Trophoblast cell (in vitro differentiated cells and primary cell): ENCODE results near the gene THAP2.

Source experiments
- DNase-seq, 2 donors: peaks; one replicate each; pipeline ENCODE4 v3.0.0-alpha.2; 2016
- H2AFZ ChIP-seq: 2 replicates; pipeline ENCODE4 v1.6.1; 2013; ENCODE audit warnings: low read length, moderate library complexity, mild to moderate bottlenecking; ENCODE audit not compliant: insufficient read depth, poor library complexity
- H2AK5ac ChIP-seq: 2 replicates; pipeline ENCODE4 v1.6.1; 2013; ENCODE audit warnings: mild to moderate bottlenecking, low read length
- H2BK120ac ChIP-seq: 2 replicates; pipeline ENCODE4 v1.6.1; 2013; ENCODE audit warnings: low read length, mild to moderate bottlenecking, moderate library complexity; ENCODE audit not compliant: insufficient read depth, poor library complexity
- H2BK12ac ChIP-seq: 2 replicates; pipeline ENCODE4 v1.6.1; 2013; ENCODE audit warnings: mild to moderate bottlenecking, low read length, moderate library complexity
- H2BK5ac ChIP-seq: 2 replicates; pipeline ENCODE4 v1.6.1; 2013; ENCODE audit warnings: low read length, low read depth, moderate library complexity, mild to moderate bottlenecking; ENCODE audit not compliant: poor library complexity
- H3K14ac ChIP-seq: 2 replicates; pipeline ENCODE4 v1.6.1; 2013; ENCODE audit warnings: mild to moderate bottlenecking, low read length
- H3K18ac ChIP-seq: 2 replicates; pipeline ENCODE4 v1.6.1; 2013; ENCODE audit warnings: mild to moderate bottlenecking, low read length
- H3K23ac ChIP-seq: 2 replicates; pipeline ENCODE4 v1.6.1; 2013; ENCODE audit warnings: low read length
- H3K27ac ChIP-seq: 2 replicates; pipeline ENCODE4 v1.5.1; 2013; ENCODE audit warnings: low read depth, mild to moderate bottlenecking, inconsistent platforms, low read length, moderate library complexity
- H3K27me3 ChIP-seq: 2 replicates; pipeline ENCODE4 v1.6.1; 2013; ENCODE audit warnings: inconsistent platforms, mild to moderate bottlenecking, low read length, moderate library complexity; ENCODE audit not compliant: insufficient read depth
- H3K36me3 ChIP-seq, 2 experiments: 1 replicate in 1 of 2; 2 replicates in 1 of 2; pipeline ENCODE4 v1.6.1; 2013; ENCODE audit warnings: low read length in 2 of 2, mild to moderate bottlenecking in 2 of 2, moderate library complexity in 1 of 2; ENCODE audit not compliant: insufficient read depth in 2 of 2, control insufficient read depth in 1 of 2
- H3K4ac ChIP-seq: 2 replicates; pipeline ENCODE4 v1.6.1; 2013; ENCODE audit warnings: low read depth, mild to moderate bottlenecking, low read length, moderate library complexity
- H3K4me1 ChIP-seq, 2 experiments: 1 replicate in 1 of 2; 2 replicates in 1 of 2; pipeline ENCODE4 v1.6.1; 2013; ENCODE audit warnings: low read length in 2 of 2, mild to moderate bottlenecking in 2 of 2, moderate library complexity in 1 of 2; ENCODE audit not compliant: insufficient read depth in 2 of 2, control insufficient read depth in 1 of 2
- H3K4me2 ChIP-seq: 2 replicates; pipeline ENCODE4 v1.6.1; 2013; ENCODE audit warnings: inconsistent platforms, mild to moderate bottlenecking, low read length, moderate library complexity
- H3K4me3 ChIP-seq: 2 replicates; pipeline ENCODE4 v1.5.1; 2013; ENCODE audit warnings: mild to moderate bottlenecking, low read depth, low read length, inconsistent platforms
- H3K79me1 ChIP-seq: one replicate; pipeline ENCODE4 v1.6.1; 2013; ENCODE audit warnings: low read length
- H3K79me2 ChIP-seq: 2 replicates; pipeline ENCODE4 v1.6.1; 2013; ENCODE audit warnings: low read length, mild to moderate bottlenecking; ENCODE audit not compliant: control insufficient read depth, insufficient read depth, poor library complexity
- H3K9ac ChIP-seq: 2 replicates; pipeline ENCODE4 v1.6.1; 2013; ENCODE audit warnings: mild to moderate bottlenecking, low read length
- H3K9me3 ChIP-seq: 2 replicates; pipeline ENCODE4 v1.6.1; 2013; ENCODE audit warnings: low read depth, mild to moderate bottlenecking, control low read depth, inconsistent platforms, low read length; ENCODE audit not compliant: insufficient read depth
- H4K12ac ChIP-seq: 2 replicates; pipeline ENCODE4 v1.6.1; 2013; ENCODE audit warnings: low read depth, mild to moderate bottlenecking, low read length, moderate library complexity
- H4K8ac ChIP-seq: 2 replicates; pipeline ENCODE4 v1.6.1; 2013; ENCODE audit warnings: low read depth, mild to moderate bottlenecking, low read length, moderate library complexity
- H4K91ac ChIP-seq: one replicate; pipeline ENCODE4 v1.6.1; 2013; ENCODE audit warnings: low read depth, mild to moderate bottlenecking, low read length, moderate library complexity
- WGBS: extraction: QIAGEN DNeasy Blood & Tissue Kit; methylation state at CpG from one replicate; pipeline ENCODE4 v1.1.7; 2013; ENCODE audit warnings: missing lambda C conversion rate; ENCODE audit not compliant: insufficient read length, insufficient coverage; ENCODE audit errors: extremely low coverage; 5-methylcytosine and 5-hydroxymethylcytosine counted together

Gene THAP2

DNA sequence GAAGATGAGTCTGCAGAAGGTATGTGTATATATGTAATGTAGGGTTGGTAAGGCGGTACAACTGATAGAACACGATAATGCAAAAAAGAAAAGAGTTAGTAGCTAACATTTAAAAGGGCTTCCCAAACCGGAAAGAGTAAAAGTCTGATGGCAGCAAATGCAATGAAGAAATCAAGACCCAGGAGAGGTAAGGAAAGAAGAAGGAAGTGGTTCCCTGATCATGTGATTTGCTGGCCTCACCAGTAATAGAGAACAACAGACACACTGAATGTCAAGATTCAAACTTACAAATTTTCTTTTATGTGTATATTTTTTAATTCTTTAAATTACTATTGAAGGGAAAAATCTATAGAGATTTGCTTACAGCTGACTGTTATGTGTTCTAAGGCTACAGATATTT is 18.8 kb upstream of the THAP2 start:
- H3K79me2 ChIP-seq, result no peaks in the 10 kb centered on the region

GRCh38 chr12:71646512-71646911 is 17.6 kb upstream of the THAP2 start:
- H4K91ac ChIP-seq, result no peak overlapping the region
- no peaks in the 10 kb centered on the region for H3K79me1 ChIP-seq
- no peak overlapping the region for H3K4me2 ChIP-seq
- no peaks in the 10 kb centered on the region for H3K27me3 ChIP-seq
- H3K18ac ChIP-seq, result no peak overlapping the region
- H4K8ac ChIP-seq, result no peak overlapping the region
- H2BK5ac ChIP-seq, result no peak overlapping the region
- no peak overlapping the region for H3K14ac ChIP-seq
- DNase-seq, result no peak
- H3K4me1 ChIP-seq, result no peaks in the 10 kb centered on the region
- H3K4ac ChIP-seq, result no peak overlapping the region
- H3K9ac ChIP-seq, result no peak overlapping the region
- H3K79me2 ChIP-seq, result no peaks in the 10 kb centered on the region
- WGBS, result no CpG with 5 or more reads among the region's 3 CpGs
- no peak overlapping the region for H3K27ac ChIP-seq
- no peak overlapping the region for H2AK5ac ChIP-seq
- no peak overlapping the region for H2BK120ac ChIP-seq
- H4K12ac ChIP-seq, result no peak overlapping the region
- no peak overlapping the region for H2BK12ac ChIP-seq
- H3K36me3 ChIP-seq, result peaks cover 11 to 20% of the 10 kb centered on the region in 2 experiments
- no peak overlapping the region for H3K23ac ChIP-seq
- H3K4me3 ChIP-seq, result no peak overlapping the region
- H2AFZ ChIP-seq, result no peak overlapping the region
- H3K9me3 ChIP-seq, result no peaks in the 10 kb centered on the region

More for the DNA sequence above, 18.8 kb upstream of the THAP2 start:
- Histone ChIP-seq H4K91ac (no peak overlapping the region), H2AFZ (no peak overlapping the region), H3K9me3 (no peaks in the 10 kb centered on the region), H3K27ac (no peak overlapping the region), H3K4me3 (no peak overlapping the region), H3K14ac (no peak overlapping the region), H2AK5ac (no peak overlapping the region), H2BK5ac (no peak overlapping the region), H3K27me3 (no peaks in the 10 kb centered on the region), H3K4me2 (no peak overlapping the region), H3K4ac (no peak overlapping the region), H3K4me1 (no peaks in the 10 kb centered on the region), H3K18ac (no peak overlapping the region), H4K8ac (no peak overlapping the region), H3K9ac (no peak overlapping the region), H2BK120ac (no peak overlapping the region), H3K79me1 (no peaks in the 10 kb centered on the region), H3K36me3 (peaks cover 16 to 24% of the 10 kb centered on the region in 2 experiments), H4K12ac (no peak overlapping the region), H2BK12ac (no peak overlapping the region), H3K23ac (no peak overlapping the region)
- WGBS, result no CpG with 5 or more reads among the region's 3 CpGs
- DNase-seq, result no peak

GRCh38 chr12:71648537-71648936 is 15.6 kb upstream of the THAP2 start:
- no peak for DNase-seq
- Histone ChIP-seq H3K4me2 (no peak overlapping the region), H3K4me3 (no peak overlapping the region), H3K9me3 (no peaks in the 10 kb centered on the region), H4K91ac (no peak overlapping the region), H3K14ac (no peak overlapping the region), H3K36me3 (peaks cover 9 to 14% of the 10 kb centered on the region in 2 experiments), H2AFZ (no peak overlapping the region), H3K18ac (no peak overlapping the region), H2BK120ac (no peak overlapping the region), H3K23ac (no peak overlapping the region), H2BK5ac (no peak overlapping the region), H3K9ac (no peak overlapping the region), H3K4me1 (no peaks in the 10 kb centered on the region), H3K4ac (no peak overlapping the region), H2BK12ac (no peak overlapping the region), H3K79me2 (no peaks in the 10 kb centered on the region), H3K79me1 (no peaks in the 10 kb centered on the region), H4K12ac (no peak overlapping the region), H3K27me3 (no peaks in the 10 kb centered on the region), H3K27ac (no peak overlapping the region), H2AK5ac (no peak overlapping the region), H4K8ac (no peak overlapping the region)
- no CpG with 5 or more reads among the region's 4 CpGs for WGBS

GRCh38 chr12:71649401-71649800 is 14.7 kb upstream of the THAP2 start:
- no peak overlapping the region for H3K9ac ChIP-seq

More at GRCh38 chr12:71649401-71649800, 14.7 kb upstream of the THAP2 start:
- Histone ChIP-seq H3K4ac (no peak overlapping the region), H2BK12ac (no peak overlapping the region), H3K9me3 (no peaks in the 10 kb centered on the region), H2AFZ (no peak overlapping the region), H3K36me3 (peaks cover 14 to 16% of the 10 kb centered on the region in 2 experiments), H3K4me3 (no peak overlapping the region), H3K18ac (no peak overlapping the region), H2BK120ac (no peak overlapping the region), H2AK5ac (no peak overlapping the region), H3K14ac (no peak overlapping the region), H3K23ac (no peak overlapping the region), H3K79me2 (no peaks in the 10 kb centered on the region), H3K27ac (no peak overlapping the region), H3K4me1 (no peaks in the 10 kb centered on the region), H3K4me2 (no peak overlapping the region), H3K79me1 (no peaks in the 10 kb centered on the region), H4K91ac (no peak overlapping the region), H4K8ac (no peak overlapping the region), H2BK5ac (no peak overlapping the region), H4K12ac (no peak overlapping the region), H3K27me3 (no peaks in the 10 kb centered on the region)
- no CpG with 5 or more reads among the region's 2 CpGs for WGBS
- DNase-seq, result no peak
